NCI-H345 treated with DMSO at 0.1 percent for 48 hours (cell line): Measurements from ENCODE around the gene ICOSLG.
"Not testable (repeated sequence)": the region's sequence is repeated elsewhere in the genome, so short reads cannot be mapped to it uniquely, and the experiment has no call there.

Experiments used
- DNase-seq: peaks from one replicate; lab custom pipeline; 2025; ENCODE audit not compliant: unreplicated experiment; lab: John Stamatoyannopoulos, UW

The ICOSLG gene, protein sequence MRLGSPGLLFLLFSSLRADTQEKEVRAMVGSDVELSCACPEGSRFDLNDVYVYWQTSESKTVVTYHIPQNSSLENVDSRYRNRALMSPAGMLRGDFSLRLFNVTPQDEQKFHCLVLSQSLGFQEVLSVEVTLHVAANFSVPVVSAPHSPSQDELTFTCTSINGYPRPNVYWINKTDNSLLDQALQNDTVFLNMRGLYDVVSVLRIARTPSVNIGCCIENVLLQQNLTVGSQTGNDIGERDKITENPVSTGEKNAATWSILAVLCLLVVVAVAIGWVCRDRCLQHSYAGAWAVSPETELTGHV

DNA sequence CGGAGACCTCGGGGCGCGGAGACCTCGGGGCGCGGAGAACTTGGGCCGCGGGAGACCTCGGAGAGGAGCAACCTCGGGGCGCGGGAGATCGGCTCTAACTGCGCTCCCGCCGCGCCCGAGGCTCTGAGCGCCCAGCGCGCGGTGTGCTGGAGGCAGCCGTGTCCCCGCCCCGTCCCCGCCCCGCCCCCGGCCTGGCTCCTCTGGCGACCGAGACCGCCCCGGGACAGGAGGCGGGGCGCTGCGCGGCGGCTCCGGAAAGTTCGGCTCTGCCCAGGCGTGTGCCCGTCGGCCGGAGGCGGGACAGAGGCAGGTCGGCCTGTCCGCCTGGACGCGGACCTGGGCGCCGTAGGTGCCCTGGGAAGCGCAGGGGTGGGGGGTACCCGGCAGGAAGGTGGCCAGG lies at the start of gene ICOSLG:
Gene ICOSLG (minus strand): TSS at position 102 of the 400 bp plus-strand sequence. CDS start 126 bp downstream, outside the sequence.
- DNase-seq = not testable (repeated sequence)

DNA sequence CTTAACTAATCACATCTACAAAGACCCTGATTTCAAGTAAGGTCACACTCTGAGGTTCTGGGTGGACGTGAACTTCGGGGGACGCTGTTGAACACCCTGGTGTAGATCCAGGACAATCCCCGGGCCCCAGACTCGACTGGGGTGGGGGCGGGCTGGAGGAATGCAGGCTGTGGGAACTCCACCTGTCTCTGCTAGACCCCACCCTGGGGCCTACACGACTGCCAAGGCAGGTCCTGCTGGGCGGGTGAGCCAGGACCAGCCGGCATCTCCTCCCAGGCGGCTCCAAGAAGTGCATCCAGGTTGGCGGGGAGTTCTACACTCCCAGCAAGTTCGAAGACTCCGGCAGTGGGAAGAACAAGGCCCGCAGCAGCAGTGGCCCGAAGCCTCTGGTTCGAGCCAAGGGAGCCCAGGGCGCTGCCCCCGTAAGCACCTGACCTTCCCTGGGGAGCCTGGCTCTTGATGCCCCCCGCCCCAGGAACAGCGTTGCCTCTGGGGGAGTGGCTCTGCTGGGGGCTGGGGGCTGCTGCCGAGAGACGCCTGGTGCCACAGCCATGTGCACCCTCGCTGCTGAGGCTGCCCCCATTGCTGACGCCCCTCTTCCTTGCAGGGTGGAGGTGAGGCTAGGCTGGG lies 48.8 kb upstream of the ICOSLG start:
- DNase-seq = no peak

DNA sequence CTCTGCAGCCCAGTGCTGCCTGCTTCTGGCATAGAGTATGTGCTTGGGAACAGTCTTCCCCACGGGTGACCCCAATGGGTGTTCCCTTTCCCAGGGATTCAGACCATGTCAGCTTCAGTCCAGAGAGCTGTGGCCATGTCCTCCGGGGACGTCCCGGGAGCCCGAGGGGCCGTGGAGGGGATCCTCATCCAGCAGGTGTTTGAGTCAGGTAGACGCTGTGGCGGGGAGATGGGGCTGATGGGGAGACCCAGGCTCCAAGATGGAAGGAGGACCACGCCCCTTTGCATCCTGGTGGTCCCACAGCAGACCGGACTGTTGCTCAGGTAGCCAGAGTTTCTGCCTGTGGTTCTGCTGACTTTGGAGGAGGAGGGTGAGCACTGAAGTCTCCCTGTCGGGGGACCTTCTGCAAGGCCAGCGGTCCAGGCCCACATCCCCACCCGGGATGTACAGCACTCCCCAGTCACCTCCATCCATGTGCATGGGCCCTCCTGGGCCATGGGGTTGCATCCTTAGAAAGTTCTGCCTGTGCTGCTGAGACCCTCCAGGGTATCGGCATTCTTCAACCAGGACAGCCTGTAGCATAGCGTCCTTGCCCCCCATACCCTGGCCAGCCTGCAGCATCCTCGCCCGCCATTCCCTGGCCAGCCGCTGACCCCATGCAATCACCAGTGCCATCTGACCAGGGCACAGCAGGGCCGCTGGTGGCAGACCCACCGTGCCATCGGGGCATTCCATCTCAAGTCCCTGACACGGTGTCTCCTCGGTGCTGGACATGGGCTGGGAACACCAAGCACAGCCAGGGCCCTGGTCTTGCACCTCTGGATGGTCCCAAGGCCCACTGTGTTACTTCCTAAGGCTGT lies 47.7 kb upstream of the ICOSLG start:
- no peak for DNase-seq

DNA sequence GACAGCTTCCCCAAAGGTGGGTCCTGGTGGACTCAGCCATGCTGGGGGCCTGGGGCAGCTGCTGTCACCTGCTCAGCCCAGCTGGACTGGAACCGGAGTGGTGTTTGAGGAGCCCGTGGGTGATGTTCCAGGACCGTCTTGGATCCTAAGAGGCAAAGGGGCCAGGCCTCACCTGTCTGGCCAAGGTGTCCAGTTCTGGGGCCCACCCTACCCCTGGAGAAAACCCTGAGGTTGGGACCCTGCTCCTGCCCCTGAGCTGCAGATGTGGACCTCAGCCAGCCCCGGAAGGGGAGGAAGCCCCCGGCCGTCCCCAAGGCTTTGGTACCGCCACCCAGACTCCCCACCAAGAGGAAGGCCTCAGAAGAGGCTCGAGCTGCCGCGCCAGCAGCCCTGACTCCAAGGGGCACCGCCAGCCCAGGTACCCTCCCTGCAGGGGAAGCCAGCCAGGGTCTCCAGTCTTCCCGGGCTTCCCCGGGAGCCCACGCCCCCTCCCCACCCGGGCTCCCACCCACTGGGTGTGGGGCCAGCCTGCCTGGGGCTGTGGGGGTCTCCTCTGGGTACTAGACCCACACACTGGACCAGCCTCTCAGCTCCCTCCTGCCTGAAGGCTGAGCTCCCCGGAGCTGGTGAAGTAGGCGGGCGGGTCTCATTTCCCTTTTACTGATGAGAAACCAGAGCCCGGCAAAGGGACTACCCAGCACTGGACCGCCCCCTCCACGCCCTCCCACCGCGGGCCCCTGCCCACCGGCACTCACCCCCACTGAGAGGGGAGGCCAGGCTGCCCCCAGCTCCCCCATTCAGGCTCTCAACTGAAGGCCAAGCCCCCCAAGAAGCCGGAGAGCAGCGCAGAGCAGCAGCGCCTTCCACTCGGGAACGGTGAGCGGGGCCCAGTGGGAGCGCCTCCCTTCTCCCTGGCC lies 46.2 kb upstream of the ICOSLG start:
- DNase-seq = no peak

DNA sequence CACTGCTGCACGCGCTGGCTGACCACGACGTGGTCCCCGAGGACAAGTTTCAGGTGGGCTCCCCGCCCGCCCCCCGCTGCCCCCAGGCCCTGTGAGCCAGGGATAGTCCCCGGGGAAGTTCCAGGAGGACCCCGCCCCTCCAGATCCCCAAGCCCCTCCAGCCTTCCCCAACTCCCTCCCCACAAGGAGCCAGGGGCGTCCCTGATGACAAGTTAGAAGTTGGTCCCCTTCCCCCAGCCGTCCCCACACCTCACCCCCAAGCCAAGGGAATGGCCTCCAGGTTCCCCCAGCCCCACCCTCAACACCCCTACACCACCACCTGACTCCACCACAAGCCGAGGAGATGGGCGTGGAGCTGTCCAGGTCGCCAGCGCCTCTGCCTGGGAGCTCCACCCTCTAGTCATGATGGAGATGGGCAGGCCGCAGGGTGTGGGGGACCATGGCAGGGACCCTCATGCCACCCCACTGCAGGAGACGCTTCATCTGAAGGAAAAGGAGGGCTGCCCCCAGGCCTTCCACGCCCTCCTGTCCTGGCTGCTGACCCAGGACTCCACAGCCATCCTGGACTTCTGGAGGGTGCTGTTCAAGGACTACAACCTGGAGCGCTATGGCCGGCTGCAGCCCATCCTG lies 45.5 kb upstream of the ICOSLG start:
- no peak for DNase-seq

DNA sequence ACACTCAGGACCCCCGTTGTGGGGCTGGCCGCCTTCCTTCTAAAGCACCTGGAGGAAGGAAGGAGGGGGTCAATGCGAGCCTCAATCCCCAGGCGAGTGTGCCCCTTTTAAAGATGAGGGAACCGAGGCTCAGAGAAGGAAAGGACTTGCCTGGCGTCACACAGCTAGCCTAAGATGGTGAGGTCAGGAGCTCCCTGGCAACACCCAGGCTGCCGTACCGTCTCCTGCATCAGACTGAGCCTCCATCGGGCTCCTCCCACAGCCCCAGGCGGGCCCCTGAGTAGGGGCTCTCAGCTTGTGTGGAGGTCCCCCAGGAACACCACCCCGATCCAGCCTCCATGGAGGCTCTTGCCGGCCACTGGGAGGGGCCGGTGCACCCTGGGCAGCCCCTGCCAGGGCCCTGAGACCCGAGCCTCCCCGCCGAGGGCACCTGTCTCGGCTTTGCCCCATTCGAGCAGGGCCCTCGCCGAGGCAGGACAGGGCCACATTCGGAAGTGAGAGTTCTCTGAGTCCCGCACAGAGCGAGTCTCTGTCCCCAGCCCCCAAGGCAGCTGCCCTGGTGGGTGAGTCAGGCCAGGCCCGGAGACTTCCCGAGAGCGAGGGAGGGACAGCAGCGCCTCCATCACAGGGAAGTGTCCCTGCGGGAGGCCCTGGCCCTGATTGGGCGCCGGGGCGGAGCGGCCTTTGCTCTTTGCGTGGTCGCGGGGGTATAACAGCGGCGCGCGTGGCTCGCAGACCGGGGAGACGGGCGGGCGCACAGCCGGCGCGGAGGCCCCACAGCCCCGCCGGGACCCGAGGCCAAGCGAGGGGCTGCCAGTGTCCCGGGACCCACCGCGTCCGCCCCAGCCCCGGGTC lies 44.6 kb upstream of the ICOSLG start, which contains the start of gene AIRE:
Gene AIRE (plus strand): TSS at position 739 of the 855 bp plus-strand sequence. CDS start 131 bp downstream, outside the sequence.
- no peak for DNase-seq

DNA sequence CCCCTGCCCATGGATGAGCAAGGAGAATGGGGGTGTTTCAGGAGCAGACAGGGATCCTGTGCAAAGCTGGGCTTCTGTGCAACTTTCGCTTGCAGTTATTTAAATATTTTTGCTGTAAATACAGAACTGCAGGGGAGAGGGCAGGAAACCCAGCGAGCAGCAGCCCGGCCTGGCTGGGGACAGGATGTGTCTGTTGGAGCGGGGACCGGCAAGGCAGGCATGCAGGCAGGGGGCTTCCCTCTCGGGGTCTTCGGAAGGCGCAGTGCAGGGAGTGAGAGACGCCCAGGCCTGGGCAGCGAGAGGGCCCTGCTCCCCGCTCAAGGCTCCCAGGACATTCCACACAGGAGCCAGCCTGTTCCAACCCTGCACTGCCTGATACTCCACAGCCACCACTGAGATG lies 43.2 kb upstream of the ICOSLG start:
- no peak for DNase-seq

DNA sequence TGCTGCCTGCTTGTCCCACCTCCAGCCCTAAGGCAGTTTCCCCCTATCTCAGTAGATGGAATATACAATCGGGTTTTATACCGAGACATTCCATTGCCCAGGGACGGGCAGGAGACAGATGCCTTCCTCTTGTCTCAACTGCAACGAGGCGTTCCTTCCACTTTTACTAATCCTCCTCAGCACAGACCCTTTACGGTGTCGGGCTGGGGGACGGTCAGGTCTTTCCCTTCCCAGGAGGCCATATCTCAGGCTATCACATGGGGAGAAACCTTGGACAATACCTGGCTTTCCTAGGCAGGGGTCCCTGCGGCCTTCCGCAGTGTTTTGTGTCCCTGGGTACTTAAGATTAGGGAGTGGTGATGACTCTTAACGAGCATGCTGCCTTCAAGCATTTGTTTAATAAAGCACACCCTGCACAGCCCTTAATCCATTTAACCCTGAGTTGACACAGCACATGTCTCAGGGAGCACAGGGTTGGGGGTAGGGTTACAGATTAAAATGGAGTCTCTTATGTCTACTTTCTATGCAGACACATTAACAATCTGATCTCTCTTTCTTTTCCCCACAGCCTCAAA lies 42.6 kb upstream of the ICOSLG start:
- not testable (repeated sequence) for DNase-seq

DNA sequence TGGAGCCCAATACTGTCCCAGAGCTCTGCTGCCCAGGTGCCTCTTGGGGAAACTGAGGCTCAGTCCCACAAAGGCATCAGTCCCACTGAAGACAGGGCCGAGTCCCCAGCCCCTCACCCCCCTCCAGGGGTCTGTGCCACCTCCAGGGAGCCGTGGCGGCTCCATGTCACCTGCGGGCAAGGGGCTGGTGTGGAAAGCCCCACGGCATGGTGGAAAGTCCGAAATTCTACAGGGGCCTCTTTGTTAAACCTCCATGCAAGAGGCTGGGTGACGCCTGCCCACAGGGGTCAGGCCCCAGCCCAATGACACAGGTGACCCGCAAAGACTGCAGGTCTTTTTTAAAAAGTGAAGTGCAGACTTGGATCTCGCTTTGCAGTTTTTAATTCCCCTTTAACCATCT lies 41.6 kb upstream of the ICOSLG start:
- DNase-seq = no peak

DNA sequence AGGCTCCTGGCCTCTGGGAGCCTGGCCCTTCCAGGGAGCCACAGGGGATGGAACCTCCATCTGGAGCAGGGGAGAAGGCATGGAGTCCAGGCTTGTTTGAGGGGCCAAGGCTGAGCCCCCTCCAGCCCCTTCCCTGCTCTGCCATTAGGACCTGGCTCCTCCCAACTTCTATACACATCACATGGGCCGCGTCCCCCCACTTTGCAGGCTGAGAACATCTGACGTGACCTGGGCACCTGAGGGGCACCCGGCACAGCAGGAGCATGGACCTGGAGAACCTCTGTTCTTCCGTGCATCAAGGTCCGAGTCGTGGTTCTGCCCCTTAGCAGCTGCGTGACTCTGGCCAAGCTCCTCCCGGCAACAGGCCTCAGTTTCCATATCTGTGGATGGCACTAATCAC lies 41.1 kb upstream of the ICOSLG start:
- DNase-seq = no peak

DNA sequence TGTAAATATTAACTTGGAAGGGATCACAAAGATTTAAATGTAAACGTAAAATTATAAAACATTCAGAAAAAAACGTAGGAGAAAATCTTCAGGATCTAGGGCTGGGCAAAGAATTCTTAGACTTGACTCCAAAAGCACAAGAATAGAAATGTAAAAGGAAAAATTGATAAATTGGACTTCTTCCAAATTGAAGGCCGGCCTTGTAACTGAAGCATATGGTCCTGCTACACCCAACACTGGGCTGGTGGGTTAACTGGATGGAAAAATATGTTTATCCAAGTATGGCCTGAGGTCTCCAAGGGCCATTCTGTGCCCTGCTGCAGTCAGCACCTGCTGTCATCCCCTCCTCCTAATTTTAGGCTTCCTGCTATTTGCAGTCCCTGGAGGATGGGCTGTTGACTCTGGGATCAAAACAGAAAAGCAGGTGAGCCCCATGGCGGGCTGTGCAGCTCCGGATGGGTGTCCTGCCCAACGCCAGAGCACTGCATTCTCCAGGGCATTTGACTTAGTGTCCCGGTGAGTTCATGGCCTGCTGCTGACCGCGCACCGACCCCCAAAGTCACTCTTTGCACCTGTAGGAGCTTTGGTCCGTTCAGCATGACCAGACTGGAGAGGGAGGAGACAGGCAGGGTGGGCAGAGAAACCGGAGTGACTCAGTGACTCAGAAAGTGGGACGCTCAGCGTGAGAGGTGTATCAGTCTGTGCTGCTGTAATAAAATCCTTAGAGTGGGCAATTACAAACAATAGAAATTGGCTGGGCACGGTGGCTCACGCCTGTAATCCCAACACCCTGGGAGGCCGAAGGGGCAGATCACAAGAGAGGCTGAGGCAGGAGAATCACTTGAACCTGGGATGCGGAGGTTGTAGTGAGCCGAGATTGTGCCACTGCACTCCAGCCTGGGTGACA lies 38.9 kb upstream of the ICOSLG start:
- DNase-seq = peak; percentile 60

DNA sequence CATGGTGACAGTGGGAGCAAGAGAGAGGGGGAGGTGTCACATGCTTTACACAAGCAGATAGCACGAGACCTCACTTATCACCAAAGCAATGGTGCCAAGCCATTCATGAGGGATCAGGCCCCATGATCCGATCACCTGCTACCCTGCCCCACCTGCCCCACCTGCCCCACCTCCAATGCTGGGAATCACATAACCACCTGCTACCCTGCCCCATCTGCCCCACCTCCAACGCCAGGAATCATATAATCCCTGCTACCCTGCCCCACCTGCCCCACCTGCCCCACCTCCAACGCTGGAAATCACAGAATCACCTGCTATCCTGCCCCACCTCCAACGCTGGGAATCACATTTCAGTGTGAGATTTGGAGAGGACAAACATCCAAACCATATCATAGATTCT lies 34.3 kb upstream of the ICOSLG start:
- DNase-seq = no peak

DNA sequence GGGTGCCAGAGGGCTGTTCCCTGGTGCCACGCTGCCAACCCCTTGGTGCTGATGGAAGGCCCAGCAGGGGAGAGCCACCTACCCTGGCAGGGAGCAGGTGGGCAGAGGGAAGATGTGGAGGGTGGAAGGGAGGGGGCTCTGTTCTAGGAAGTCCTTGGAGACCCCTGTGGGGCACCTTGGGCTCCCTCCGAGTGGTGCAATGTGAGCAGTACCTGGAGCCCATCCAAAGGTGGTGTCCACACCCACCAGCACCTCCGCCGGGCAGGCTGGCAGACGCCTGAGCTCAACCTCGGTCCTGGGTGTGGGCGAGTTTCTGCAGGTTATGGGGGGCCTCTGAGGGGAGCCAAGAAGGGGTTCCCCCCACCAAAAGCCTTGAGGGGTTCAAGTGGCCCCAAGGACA lies 32.3 kb upstream of the ICOSLG start:
- no peak for DNase-seq

DNA sequence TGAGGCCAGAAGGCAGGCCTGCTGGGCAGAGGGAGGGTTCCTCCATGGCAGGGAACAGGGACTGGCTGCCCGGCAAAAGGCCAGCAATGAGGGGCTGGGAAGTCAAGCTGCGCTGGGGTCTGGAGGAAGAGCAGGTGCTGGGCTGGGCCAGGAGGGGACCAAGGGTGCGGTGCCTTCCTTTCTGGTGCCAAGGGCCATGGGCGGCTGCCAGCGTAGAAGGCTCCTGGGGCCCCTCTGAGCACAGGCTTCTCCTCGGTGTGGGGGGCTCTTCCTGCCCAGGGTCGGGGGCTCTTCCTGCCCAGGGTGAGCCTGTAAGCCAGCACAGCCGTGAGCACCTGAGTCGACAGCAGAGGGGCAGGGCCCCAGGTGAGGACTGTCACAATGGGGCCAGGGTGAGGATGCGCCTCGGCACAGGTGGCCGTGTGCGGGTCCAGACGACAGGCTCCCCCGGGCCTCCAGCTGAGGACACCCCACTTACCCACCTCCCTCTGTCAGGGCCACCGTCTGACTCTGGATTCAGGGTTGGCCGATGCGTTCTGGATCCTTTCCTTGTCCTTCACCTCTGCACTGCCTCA lies 31.6 kb upstream of the ICOSLG start:
- DNase-seq = no peak

DNA sequence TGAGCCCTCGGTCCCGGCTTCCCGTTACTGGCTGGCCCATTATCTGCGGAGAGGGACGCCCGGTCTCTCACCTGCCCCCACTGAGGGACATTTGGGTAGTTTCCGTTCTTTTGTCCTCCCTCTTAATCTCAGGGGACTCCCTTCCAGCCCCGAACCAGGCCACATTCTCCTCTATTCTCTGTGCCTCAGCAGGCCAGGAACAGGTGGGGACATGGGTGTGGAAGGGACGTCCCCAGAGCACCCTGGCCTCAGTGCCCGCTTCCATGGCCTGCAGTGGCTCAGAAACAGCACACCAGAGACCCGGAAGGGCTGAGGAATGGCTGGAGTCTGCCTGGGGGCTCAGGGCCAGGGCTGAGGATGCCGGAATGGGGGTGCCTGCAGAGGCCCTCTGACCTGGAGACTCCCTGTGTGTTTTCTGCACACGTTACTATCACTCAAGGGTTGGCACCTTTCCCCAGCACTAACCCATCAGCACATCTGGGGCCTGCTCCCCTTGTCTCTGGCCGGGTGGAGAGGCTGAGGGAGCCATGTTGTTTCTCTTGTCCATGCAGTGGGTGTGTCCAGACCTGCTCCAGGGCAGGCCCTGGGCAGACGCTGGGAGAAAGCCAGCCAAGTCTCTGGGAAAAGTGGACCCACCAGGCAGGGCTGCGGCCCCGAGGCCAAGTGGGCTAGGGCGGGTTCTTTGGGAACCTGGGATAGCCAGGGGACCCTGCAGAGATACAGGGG lies 31.0 kb upstream of the ICOSLG start:
- no peak for DNase-seq

DNA sequence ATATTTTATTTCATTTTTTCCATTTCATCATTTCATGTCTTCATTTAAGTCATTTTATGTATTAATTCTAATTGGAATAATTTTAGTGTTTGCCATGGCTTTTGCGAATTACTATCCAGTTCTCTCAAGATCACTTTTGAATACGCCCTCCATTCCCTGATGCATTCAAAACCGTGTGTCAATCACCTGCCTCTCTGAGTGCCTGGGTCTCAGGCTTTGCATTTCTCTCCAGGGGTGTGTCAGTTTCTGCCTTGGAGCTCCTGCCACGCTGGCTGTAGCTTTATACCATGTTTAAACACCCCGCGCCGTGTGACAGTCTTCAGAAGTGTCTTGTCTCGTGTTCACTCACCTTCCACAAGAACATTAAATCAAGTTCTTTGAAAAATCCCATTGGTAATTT lies 28.3 kb upstream of the ICOSLG start:
- no peak for DNase-seq

DNA sequence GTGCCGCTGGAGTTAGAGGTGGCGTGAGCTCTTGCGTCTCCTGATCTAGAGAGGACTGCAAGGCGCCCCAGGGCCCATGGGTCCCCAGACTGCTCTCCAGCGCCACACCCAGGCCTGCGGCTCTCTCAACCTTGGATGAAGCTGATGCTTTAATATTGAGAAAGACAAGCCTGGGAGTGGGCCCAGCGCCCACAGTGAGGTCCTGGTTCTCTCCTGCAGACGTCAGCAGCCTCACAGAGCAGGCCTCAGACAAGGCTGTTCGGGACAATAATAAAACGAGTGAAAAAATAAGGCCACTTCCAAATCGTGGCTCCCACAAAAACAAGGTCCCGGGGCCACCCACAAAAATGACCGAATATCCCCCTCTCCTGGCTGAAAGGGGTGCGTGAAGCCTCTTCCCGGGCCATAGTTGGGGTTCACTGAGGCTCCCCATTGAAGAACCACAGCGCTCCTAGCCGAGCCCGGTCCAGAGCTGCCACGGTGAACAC lies 27.0 kb upstream of the ICOSLG start:
- DNase-seq = no peak
